GM04504 (cell line): Measurements from ENCODE around the gene SARS2.
"Not testable (repeated sequence)": the region's sequence is repeated elsewhere in the genome, so short reads cannot be mapped to it uniquely, and the experiment has no call there.

Experiments used
- DNase-seq: peaks from one replicate; pipeline ENCODE4 v3.0.0-alpha.2; 2012; ENCODE audit warnings: low read depth

Gene SARS2

GRCh38 chr19:38929929-38930775 is at the start of gene SARS2:
Gene SARS2, minus strand, starts transcription at chr19:38930763. Its CDS starts 27 bp downstream, at chr19:38930736.
- DNase-seq, result peak; percentile 76

DNA sequence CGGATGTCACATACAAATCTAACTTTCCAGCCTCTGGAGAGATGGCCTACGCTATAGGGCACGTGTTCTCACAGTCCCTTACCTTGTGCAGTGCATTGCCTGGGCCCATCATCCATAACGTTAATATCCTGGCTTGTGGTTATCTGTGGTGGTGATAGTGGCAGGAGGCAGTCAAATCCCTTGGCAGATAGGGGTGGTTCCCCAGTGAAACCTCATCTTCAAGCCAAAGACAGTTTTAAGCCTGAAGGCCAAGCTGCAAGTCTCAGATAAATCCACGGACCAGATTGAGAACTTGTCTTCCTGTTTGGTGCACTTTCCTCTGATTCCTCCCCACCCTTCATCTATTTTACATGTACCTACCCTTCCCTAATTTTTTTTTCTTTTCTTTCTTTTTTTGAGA is 49.2 kb upstream of the SARS2 start:
- no peak for DNase-seq

DNA sequence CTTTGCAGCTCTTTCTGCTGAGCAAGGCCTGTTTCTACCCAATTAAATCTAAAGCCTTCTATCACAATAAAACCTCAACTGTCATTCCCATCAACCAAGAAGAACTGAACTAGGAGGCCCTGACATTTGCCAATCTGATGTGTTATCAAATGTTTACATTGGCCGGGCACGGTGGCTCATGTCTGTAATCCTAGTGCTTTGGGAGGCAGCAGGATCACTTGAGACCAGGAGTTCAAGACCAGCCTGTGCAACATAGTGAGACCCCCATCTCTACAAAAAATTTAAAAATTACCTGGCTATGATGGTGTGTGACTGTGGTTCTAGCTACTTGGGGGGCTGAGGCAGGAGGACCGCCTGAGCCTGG is 47.7 kb upstream of the SARS2 start:
- DNase-seq, result no peak

GRCh38 chr19:38977445-38978325 is 47.1 kb upstream of the SARS2 start:
- DNase-seq, result no peak

DNA sequence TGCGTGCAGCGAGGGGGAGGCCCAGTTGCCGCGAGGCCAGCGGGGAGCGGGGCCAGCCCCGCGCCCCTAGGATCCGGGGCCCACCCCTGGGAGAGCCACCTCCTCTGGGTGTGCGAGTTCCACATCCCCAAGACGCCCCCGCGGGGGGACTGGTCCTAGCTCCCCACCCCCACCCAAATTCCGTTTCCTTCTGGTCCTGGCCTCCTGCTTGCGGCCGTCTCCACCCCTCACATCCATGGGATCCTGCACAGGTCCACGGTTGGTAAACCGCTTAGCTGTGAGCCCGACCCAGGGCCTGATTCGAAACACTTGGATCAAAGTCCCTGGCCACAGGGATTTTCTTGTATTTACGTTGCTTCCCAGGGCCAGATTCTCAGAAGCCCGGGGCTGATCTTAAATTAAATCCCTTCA is 45.3 kb upstream of the SARS2 start:
- no peak for DNase-seq

DNA sequence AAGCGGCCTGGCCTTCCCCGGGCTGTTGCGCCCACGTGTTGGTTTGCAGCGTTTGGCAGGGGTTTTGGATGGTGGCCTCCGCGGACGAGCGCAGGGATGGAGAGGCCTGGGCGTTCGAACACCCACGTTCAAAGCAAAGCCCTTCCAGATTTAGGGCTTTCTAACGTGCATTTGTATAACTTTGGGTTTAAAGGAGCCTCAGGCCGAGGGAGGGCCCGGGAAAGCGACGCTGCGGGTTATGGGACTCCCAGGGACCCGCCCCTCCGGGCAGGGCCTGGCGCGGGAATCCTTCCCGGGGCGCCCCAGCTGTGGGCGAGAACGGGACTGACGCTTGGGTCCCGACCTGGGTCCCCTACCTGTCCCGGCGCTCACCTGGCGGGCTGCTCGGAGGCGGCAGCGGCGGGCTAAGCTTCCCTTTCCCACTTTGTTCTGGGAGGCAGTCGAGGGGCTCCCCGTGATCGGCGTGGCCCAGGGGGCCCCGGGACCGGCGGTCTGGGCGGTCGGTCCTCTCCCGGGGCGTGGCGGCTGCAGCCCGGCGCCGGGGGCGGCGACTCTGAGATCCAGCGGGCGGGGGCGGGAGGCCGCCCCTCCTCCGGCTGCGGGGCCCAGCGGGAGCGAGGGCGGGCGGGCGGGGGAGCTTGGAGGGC is 44.8 kb upstream of the SARS2 start, which contains the start of gene FBXO17:
Gene FBXO17, minus strand, starts transcription at position 529 of the 647 bp plus-strand sequence. CDS start 25,423 bp downstream, outside the sequence.
- DNase-seq, result no peak

GRCh38 chr19:38974624-38975213 is 44.2 kb upstream of the SARS2 start:
- DNase-seq, result no peak

GRCh38 chr19:38971672-38972071 is 41.1 kb upstream of the SARS2 start:
- DNase-seq, result no peak

- DNase-seq, result no peak
Observed at GRCh38 chr19:38970664-38971532, 40.3 kb upstream of the SARS2 start.

DNA sequence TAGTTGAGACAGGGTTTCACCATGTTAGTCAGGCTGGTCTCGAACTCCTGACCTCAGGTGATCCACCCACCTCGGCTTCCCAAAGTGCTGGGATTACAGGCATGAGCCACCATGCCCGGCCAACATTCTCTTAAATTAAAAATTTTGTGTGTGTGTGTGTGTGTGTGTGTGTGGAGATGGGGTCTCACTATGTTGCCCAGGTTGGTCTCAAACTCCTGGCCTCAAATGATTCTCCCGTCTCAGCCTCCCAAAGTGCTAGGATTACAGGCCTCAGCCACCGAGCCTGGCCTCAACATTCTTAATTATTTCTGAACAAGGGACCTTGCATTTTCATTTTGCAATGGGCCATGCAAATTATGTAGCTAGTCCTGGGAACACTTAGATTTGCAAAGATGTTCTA is 35.6 kb upstream of the SARS2 start:
- not testable (repeated sequence) for DNase-seq

GRCh38 chr19:38964738-38965137 is 34.2 kb upstream of the SARS2 start:
- DNase-seq, result no peak

- DNase-seq, result no peak
Observed at GRCh38 chr19:38959618-38960017, 29.1 kb upstream of the SARS2 start.

GRCh38 chr19:38958301-38958700 is 27.7 kb upstream of the SARS2 start:
- DNase-seq, result no peak

DNA sequence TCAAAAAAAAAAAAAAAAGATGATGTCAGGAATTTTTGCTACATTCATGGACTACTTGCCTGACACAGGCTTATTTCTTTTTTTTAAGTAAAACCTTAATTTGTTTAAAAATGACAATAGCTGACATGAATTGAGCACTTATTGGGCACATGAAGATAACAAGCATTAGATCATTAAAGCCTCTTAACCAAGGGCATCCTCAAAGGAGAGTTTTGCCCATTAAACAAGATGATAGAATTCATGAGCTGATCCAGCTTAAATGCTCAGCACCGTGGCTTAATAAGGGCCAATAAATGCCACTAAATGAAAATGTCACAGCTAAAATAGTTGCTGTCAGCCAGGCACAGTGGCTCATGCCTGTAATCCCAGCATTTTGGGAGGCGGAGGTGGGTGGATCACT is 25.7 kb upstream of the SARS2 start:
- no peak for DNase-seq

- DNase-seq, result no peak
Observed at GRCh38 chr19:38953677-38954076, 23.1 kb upstream of the SARS2 start.

- no peak for DNase-seq
Observed at GRCh38 chr19:38952395-38953165, 22.0 kb upstream of the SARS2 start.

DNA sequence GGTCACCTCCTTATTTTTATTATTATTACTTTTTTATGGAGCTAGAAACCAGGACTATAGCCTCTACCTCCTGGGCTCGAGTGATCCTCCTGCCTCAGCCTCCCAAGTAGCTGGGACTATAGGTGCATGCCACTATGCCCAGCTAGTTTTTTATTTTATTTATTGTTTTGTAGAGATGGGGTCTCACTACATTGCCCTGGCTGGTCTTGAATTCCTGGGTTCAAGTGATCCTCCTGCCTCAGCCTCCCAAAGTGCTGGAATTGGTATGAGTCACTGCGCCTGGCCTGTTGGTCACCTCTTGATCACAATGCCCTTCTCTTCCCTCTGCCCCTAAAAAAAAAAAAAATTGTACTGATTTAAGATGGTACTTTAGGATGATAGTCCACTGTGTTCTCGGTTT is 20.6 kb upstream of the SARS2 start:
- DNase-seq, result no peak

GRCh38 chr19:38949580-38950367 is 19.2 kb upstream of the SARS2 start:
- no peak for DNase-seq

DNA sequence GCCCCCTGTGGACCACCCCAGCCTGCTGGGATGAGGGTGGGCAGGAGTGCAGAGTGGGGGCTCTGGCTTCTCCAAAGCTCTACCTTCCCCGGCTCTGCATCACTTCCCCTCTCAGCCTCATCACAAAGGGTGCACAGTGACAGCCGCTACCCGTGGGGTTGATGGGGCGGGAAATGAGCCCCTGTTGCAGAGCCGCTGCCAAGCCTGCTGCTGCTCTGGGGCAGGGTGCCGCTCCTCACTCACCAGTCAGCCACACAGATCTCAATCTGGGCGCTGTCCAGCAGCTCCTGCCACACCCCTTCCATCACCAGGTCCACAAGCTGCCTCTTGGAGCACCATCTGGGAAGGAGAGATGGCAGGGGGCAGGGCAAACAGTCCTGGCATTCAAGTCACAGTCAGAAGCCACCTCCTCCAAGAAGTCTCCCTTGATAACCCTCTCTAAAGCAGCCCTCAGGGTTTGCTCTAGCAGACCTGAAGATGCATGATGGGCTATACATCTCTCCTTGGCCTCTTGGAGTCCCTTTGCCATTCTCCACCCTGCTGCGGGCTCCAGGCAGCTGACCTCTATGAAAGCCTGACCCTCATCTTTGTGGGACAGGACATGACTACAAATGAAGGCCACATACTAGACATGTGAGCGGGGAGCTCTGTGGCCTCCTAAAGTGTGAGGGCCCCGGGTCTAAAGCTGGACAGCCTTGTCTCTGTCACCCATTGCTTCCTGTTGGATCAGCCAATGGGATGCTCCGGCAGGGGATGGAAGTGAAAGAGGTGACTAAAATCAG is 15.9 kb upstream of the SARS2 start:
- no peak for DNase-seq
